Panc1 (cell line): ENCODE results near the gene MGAT5B.

ENCODE experiments used
- CTCF ChIP-seq: fragments of 450-650 bp; IDR thresholded peaks from 2 replicates; pipeline ENCODE4 v1.5.1; 2017; ENCODE audit warnings: mild to moderate bottlenecking
- POLR2AphosphoS5 ChIP-seq: IDR thresholded peaks from 2 replicates; pipeline ENCODE4 v1.6.1; 2012; ENCODE audit warnings: mild to moderate bottlenecking, low read depth, low read length, moderate library complexity
- REST ChIP-seq, 2 experiments: IDR thresholded peaks; 2 replicates each; pipeline ENCODE4 v1.6.1; 2011 to 2012; ENCODE audit warnings: low read depth in 2 of 2, control low read depth in 1 of 2, low read length in 1 of 2, mild to moderate bottlenecking in 1 of 2, moderate library complexity in 1 of 2; ENCODE audit not compliant: insufficient read depth in 1 of 2

- TF ChIP-seq REST (IDR thresholded peaks at IDR 0.05; ENCODE audit: insufficient read depth in 1 of 2, low read depth in 2 of 2, low read length in 1 of 2) (no peak), CTCF (no peak), POLR2AphosphoS5 (no peak)
These were observed 3.0 kb upstream of the MGAT5B start for GRCh38 chr17:76865174-76865573.
